Hippocampal formation (tissue), 2 donors: ENCODE data around the gene TK2.
"Not testable (repeated sequence)": the region's sequence is repeated elsewhere in the genome, so short reads cannot be mapped to it uniquely, and the experiment has no call there.

Experiments used
- DNase-seq, 2 donors: peaks; one replicate each; lab custom pipeline; 2025; lab: John Stamatoyannopoulos, UW

TK2 gene

GRCh38 chr16:66503030-66503429 lies 46.9 kb downstream of the TK2 start:
- DNase-seq = no peak

GRCh38 chr16:66502020-66502913 lies 47.7 kb downstream of the TK2 start:
- no peak for DNase-seq

GRCh38 chr16:66501563-66501962 lies 48.4 kb downstream of the TK2 start:
- DNase-seq = not testable (repeated sequence)

GRCh38 chr16:66497921-66498320 lies 52.0 kb downstream of the TK2 start:
- DNase-seq = not testable (repeated sequence)

- DNase-seq = not testable (repeated sequence)
These were observed 53.7 kb downstream of the TK2 start for GRCh38 chr16:66496226-66496625.

- no peak for DNase-seq
These were observed 54.5 kb downstream of the TK2 start for GRCh38 chr16:66495440-66495839.

- DNase-seq = no peak
These were observed 55.0 kb downstream of the TK2 start for GRCh38 chr16:66494916-66495315.

GRCh38 chr16:66493490-66494401 lies 56.2 kb downstream of the TK2 start:
- no peak for DNase-seq

GRCh38 chr16:66491716-66492064 lies 58.2 kb downstream of the TK2 start:
- DNase-seq = no peak

- no peak for DNase-seq
These were observed 58.9 kb downstream of the TK2 start for GRCh38 chr16:66490774-66491715.

GRCh38 chr16:66489818-66490217 lies 60.1 kb downstream of the TK2 start:
- no peak for DNase-seq

GRCh38 chr16:66489385-66489784 lies 60.5 kb downstream of the TK2 start:
- no peak for DNase-seq

GRCh38 chr16:66488505-66488904 lies 61.4 kb downstream of the TK2 start:
- no peak for DNase-seq

- no peak for DNase-seq
These were observed 62.2 kb downstream of the TK2 start for GRCh38 chr16:66487580-66488275.

GRCh38 chr16:66486773-66487579 lies 62.9 kb downstream of the TK2 start:
- no peak for DNase-seq

- no peak for DNase-seq
These were observed 63.6 kb downstream of the TK2 start for GRCh38 chr16:66486199-66486772.

- DNase-seq = no peak
These were observed 64.5 kb downstream of the TK2 start for GRCh38 chr16:66485376-66485775.

- no peak for DNase-seq
These were observed 65.3 kb downstream of the TK2 start for GRCh38 chr16:66484453-66485213.
